ENCODE measurements around the gene FLG2.
"Not testable (repeated sequence)": the region's sequence is repeated elsewhere in the genome, so short reads cannot be mapped to it uniquely, and the experiment has no call there.

DNA sequence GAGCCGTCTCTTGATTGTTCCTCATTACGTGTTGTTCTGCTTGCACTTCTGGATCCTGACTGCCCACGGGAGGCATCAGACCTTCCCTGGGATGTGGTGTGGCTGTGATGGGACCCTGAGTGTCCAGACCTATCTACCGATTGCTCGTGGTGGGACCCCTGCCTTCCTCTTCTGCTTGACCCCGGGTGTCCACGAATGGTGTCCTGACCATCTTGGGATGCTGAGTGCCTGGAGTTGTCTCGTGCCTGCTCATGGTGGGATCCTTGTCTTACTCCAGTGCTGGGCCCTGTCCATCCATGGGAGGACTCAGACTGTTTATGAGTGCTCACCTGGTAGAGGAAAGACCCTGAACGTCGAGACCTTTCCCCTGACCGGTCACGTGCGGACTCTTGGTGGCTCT lies 47.6 kb downstream of the FLG2 start:
- not testable (repeated sequence) for TF ChIP-seq EZH2 (IDR thresholded peaks at IDR 0.05; ENCODE audit: low read length)
- TF ChIP-seq, protein P1, sequence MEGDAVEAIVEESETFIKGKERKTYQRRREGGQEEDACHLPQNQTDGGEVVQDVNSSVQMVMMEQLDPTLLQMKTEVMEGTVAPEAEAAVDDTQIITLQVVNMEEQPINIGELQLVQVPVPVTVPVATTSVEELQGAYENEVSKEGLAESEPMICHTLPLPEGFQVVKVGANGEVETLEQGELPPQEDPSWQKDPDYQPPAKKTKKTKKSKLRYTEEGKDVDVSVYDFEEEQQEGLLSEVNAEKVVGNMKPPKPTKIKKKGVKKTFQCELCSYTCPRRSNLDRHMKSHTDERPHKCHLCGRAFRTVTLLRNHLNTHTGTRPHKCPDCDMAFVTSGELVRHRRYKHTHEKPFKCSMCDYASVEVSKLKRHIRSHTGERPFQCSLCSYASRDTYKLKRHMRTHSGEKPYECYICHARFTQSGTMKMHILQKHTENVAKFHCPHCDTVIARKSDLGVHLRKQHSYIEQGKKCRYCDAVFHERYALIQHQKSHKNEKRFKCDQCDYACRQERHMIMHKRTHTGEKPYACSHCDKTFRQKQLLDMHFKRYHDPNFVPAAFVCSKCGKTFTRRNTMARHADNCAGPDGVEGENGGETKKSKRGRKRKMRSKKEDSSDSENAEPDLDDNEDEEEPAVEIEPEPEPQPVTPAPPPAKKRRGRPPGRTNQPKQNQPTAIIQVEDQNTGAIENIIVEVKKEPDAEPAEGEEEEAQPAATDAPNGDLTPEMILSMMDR (optimal IDR thresholded peaks at IDR 0.05 in 1 of 3, IDR thresholded peaks at IDR 0.05 in 1 of 3, conservative IDR thresholded peaks at IDR 0.05 in 1 of 3; ENCODE audit: extremely low read depth in 1 of 3, insufficient read depth in 2 of 3, low read length in 3 of 3), result not testable (repeated sequence)

Data from keratinocyte (primary cell).